Activated CD4-positive, alpha-beta memory T cell treated with anti-CD3 and anti-CD28 coated beads, Interleukin-2, amount 10 ng/mL, durations not matched to agents 7 days and 5 days (primary cell): Measurements from ENCODE around the gene SLC37A4. TPM values are rescaled to one million over a fixed set of nuclear protein-coding genes. Genes with fewer than 3 reads are reported as not detected.
"Not testable (repeated sequence)": the region's sequence is repeated elsewhere in the genome, so short reads cannot be mapped to it uniquely, and the experiment has no call there.

ENCODE experiments used
- CTCF ChIA-PET: fragments of 350-600 bp; sonication (Branson Sonifier 250); formaldehyde crosslinking; loops from one replicate; lab custom pipeline; 2021; ENCODE audit warnings: antibody characterized with exemption, inconsistent platforms; lab: Charles Lee
- POLR2A ChIA-PET: fragments of 350-600 bp; sonication (Branson Sonifier 250); formaldehyde crosslinking; loops from one replicate; lab custom pipeline; 2021; ENCODE audit warnings: antibody characterized with exemption; lab: Charles Lee
- DNase-seq: peaks from one replicate; pipeline ENCODE4 v3.0.0-alpha.2; 2020
- H3K27ac Mint-ChIP-seq: one replicate; pipeline ENCODE4 v1.8.0; 2021; ENCODE audit warnings: mild to moderate bottlenecking, mixed read lengths
- H3K27me3 Mint-ChIP-seq: one replicate; pipeline ENCODE4 v1.8.0; 2021; ENCODE audit warnings: mixed read lengths
- H3K36me3 Mint-ChIP-seq: one replicate; pipeline ENCODE4 v1.8.0; 2021; ENCODE audit warnings: low read depth, mixed read lengths
- H3K4me1 Mint-ChIP-seq: one replicate; pipeline ENCODE4 v1.8.0; 2021; ENCODE audit warnings: mixed read lengths
- H3K4me3 Mint-ChIP-seq: one replicate; pipeline ENCODE4 v1.8.0; 2021; ENCODE audit warnings: mild to moderate bottlenecking, mixed read lengths
- H3K9me3 Mint-ChIP-seq: one replicate; pipeline ENCODE4 v1.8.0; 2021; ENCODE audit warnings: mixed read lengths
- total RNA-seq, 2 experiments: library from RNA; stranded (reverse); gene quantifications; one replicate each; pipeline ENCODE4 v1.2.3, GENCODE V29; 2021

Gene SLC37A4
- total RNA-seq, 2 experiments from 2014 or later = 31.6 to 33.9 TPM

DNA sequence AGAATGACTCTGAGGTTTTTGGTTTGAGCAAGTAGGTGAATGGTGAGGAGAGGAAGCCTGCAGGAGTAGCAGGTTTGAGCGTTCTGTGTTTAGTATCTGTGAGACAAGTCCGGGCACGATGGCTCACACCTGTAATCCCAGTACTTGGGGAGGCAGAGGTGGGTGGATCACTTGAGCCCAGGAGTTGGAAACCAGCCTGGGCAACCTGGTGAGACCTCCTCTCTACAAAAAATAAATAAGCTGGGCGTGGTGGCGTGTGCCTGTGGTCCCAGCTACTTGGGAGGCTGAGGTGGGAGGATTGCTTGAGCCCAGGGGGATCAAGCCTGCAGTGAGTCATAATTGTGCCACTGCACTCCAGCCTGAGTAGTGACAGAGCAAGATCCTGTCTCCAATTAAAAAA, 42.4 kb downstream of the SLC37A4 start:
- ChIA-PET CTCF (interaction anchor here (0.7 to 1.9 kb wide), 2 partner anchors 10 to 45 kb away, joined by 3 to 6 read pairs; partner anchors contain the start of gene CENATAC), POLR2A (interaction anchor here (1.4 kb wide), 1 partner anchor 9 kb away, joined by 5 read pairs; the partner anchor contains the start of gene CENATAC)

DNA sequence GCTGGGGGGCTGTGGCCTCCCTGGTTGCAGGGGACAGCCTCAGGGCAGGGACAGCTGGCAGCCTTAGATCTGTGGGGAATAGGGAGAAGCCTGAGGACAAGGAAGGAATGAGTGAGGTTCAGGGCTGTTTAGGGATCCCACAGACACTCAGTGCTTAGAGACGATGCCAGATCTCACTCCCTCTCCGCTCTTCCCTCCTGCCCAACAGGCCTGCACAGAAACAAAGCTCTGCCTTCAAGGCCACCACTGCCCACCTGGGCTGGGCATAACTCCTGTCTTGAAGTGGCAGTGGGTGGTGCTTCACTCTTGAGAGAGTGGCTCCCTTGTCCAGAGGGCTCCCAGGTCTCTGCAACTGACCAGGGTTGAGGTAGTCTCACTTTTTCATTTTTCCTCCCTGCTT, 45.9 kb downstream of the SLC37A4 start:
- H3K36me3 Mint-ChIP-seq = no peaks in the 10 kb centered on the region
- no peaks in the 10 kb centered on the region for H3K9me3 Mint-ChIP-seq
- H3K27ac Mint-ChIP-seq = no peak overlapping the region
- CTCF ChIA-PET = interaction anchor here (0.6 to 1.4 kb wide), 3 partner anchors 27 to 466 kb away, joined by 3 to 5 read pairs (median 4); partner anchors contain the start of gene CBL
- POLR2A ChIA-PET = interaction anchor here (1.1 kb wide), 1 partner anchor 13 kb away, joined by 4 read pairs; the partner anchor contains the start of gene CENATAC
- no peak for DNase-seq
- H3K27me3 Mint-ChIP-seq = no peaks in the 10 kb centered on the region
- H3K4me3 Mint-ChIP-seq = no peak overlapping the region
- H3K4me1 Mint-ChIP-seq = no peaks in the 10 kb centered on the region

More for the DNA sequence above, 42.4 kb downstream of the SLC37A4 start:
- Mint-ChIP-seq H3K4me1 (no peaks in the 10 kb centered on the region), H3K4me3 (no peak overlapping the region), H3K9me3 (no peaks in the 10 kb centered on the region), H3K36me3 (peaks cover 3% of the 10 kb centered on the region), H3K27ac (no peak overlapping the region), H3K27me3 (no peaks in the 10 kb centered on the region)
- DNase-seq = no peak

DNA sequence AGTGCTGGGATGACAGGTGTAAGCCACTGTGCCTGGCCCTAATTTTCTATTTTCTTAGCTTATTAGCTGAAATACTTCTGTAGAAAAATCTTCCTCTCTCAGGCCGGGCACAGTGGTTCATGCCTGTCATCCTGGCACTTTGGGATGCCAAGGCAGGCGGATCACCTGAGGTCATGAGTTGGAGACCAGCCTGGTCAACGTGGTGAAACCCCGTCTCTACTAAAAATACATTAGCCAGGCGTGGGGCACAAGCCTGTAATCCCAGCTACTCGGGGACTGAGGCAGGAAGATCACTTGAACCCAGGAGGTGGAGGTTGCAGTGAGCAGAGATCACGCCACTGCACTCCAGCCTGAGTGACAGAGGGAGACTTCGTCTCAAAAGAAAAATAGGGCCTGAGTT, 46.3 kb downstream of the SLC37A4 start:
- not testable (repeated sequence) for H3K36me3 Mint-ChIP-seq, H3K27ac Mint-ChIP-seq, H3K4me1 Mint-ChIP-seq, DNase-seq, H3K27me3 Mint-ChIP-seq, H3K9me3 Mint-ChIP-seq, H3K4me3 Mint-ChIP-seq
- ChIA-PET POLR2A (interaction anchor here (1.1 kb wide), 1 partner anchor 13 kb away, joined by 4 read pairs; the partner anchor contains the start of gene CENATAC), CTCF (interaction anchor here (0.6 kb wide), 1 partner anchor 222 kb away, joined by 3 read pairs; the partner anchor contains the start of gene CBL)

DNA sequence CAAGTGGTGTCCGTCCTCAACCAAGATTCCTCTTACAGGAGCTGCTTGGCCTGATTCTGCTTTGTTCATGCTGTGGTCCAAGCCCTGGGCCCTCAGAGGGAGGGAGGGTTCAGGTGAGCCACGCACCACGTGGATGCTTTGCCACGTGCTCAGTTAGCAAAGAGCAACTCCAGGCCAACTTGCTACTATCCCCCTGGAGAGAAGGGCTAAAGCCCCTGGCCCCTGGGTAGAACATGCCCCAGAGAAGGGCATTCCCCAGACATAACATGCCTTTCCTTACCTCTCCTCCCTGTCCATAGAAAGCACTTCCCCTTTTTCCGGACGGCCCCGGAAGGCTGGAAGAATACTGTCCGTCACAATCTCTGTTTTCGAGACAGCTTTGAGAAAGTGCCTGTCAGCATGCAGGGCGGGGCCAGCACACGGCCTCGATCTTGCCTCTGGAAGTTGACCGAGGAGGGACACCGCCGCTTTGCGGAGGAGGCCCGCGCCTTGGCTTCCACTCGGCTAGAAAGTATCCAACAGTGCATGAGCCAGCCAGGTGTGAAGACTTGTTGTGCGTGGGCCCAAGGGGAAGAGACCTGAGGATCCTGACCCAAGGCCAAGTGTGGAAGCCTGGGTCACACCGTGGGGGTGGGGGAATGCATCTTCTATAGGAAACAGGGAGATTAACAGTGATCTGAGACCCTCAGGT, 50.3 kb downstream of the SLC37A4 start:
- POLR2A ChIA-PET = no interaction called here
- H3K27ac Mint-ChIP-seq = no peak overlapping the region
- H3K4me1 Mint-ChIP-seq = no peaks in the 10 kb centered on the region
- H3K36me3 Mint-ChIP-seq = no peaks in the 10 kb centered on the region
- CTCF ChIA-PET = no interaction called here
- DNase-seq = no peak
- H3K27me3 Mint-ChIP-seq = peaks cover 5% of the 10 kb centered on the region
- no peak overlapping the region for H3K4me3 Mint-ChIP-seq
- H3K9me3 Mint-ChIP-seq = no peaks in the 10 kb centered on the region

DNA sequence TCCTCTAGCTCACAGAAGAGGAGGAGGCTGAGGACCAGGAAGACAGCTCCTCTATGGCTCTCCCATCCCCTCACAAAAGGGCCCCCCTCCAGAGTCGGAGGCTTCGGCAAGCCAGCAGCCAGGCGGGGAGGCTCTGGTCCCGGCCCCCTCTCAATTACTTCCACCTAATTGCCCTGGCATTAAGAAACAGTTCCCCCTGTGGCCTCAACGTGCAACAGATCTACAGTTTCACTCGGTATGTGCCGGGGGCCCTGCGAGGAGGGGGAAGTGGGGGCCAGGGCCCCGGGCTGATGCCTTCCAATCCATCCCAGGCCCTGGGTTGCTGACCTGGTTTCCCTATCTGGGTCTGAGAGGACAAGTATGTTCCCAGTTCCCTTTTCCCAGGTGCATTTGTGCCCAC, 51.2 kb downstream of the SLC37A4 start:
- Mint-ChIP-seq H3K4me1 (no peaks in the 10 kb centered on the region), H3K4me3 (no peak overlapping the region), H3K9me3 (no peaks in the 10 kb centered on the region), H3K27me3 (peaks cover 11% of the 10 kb centered on the region), H3K36me3 (no peaks in the 10 kb centered on the region), H3K27ac (no peak overlapping the region)
- DNase-seq = no peak
- ChIA-PET CTCF (no interaction called here), POLR2A (no interaction called here)

DNA sequence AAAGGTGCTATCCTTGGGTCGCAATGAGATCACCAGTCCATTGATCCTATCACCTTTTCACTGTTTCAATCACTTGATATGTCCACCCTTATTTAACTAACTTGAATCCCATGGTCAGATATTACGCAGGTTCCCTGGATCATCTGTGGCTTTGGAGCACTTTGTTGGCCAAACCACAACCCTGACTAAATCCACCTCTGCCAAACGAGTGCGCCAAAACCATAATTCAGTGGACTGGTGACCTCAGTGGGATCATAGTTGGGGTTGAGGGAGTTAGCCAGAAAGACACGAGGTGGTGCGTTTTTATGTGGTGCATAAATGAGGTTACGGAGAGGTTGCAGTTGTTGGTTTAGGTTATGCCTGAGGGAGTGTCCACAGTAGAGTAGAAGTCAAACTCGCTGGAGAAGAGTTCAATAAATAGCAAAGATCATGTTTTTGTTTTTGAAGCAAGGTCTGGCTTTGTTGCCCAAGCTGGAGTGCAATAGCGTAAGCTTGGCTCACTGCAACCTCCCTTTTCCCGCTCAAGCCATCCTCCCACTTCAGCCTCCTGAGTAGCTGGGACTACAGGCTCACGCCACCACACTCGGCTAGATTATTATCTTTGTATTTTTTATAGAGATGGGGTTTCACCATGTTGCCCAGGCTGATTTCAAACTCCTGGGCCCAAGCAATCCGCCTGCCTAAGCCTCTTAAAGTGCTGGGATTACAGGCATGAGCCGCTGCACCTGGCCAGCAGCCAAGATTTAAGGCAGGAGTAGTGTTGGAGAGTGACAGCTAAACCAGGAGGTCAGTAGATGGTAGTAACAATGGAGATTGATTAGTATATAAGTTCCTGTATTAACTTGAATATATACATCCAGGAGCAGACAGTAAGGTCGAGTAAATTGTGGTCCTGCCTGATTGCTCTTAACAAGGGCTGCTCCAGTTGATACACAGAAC, 54.6 kb downstream of the SLC37A4 start:
- Mint-ChIP-seq H3K36me3 (no peaks in the 10 kb centered on the region), H3K27me3 (peaks cover 16% of the 10 kb centered on the region), H3K4me3 (no peak overlapping the region), H3K27ac (no peak overlapping the region), H3K9me3 (no peaks in the 10 kb centered on the region), H3K4me1 (no peaks in the 10 kb centered on the region)
- no peak for DNase-seq
- ChIA-PET CTCF (no interaction called here), POLR2A (no interaction called here)

Other genes starting within 250 kb of the SLC37A4 start
- gene DDX6, start 239.7 kb downstream of the SLC37A4 start, total RNA-seq = 100 to 1,000 TPM; 154 to 155 TPM
- under 1 TPM; 0.83 to 0.86 TPM for gene CXCR5, start 147.0 kb downstream of the SLC37A4 start, total RNA-seq
- 10 to 100 TPM; 56.8 to 62.5 TPM for gene BCL9L, start 105.0 kb downstream of the SLC37A4 start, total RNA-seq
- not detected for gene UPK2, start 74.6 kb downstream of the SLC37A4 start, total RNA-seq
- gene FOXR1, start 59.1 kb downstream of the SLC37A4 start, total RNA-seq = not detected
- 10 to 100 TPM; 34.6 to 35.0 TPM for gene CENATAC, start 32.7 kb downstream of the SLC37A4 start, total RNA-seq
- gene RPS25, start 12.5 kb downstream of the SLC37A4 start, total RNA-seq = 1,000 to 10,000 TPM; 1,257 to 1,287 TPM
- 10 to 100 TPM; 67.0 to 71.1 TPM for gene TRAPPC4, start 12.1 kb downstream of the SLC37A4 start, total RNA-seq
- gene HYOU1, start 26.3 kb upstream of the SLC37A4 start, total RNA-seq = 100 to 1,000 TPM; 123 to 125 TPM
- gene VPS11, start 36.9 kb upstream of the SLC37A4 start, total RNA-seq = 10 to 100 TPM; 30.6 to 36.1 TPM
- 10 to 100 TPM; 17.3 to 18.8 TPM for gene HMBS, start 54.0 kb upstream of the SLC37A4 start, total RNA-seq
- gene DPAGT1, start 71.0 kb upstream of the SLC37A4 start, total RNA-seq = 10 to 100 TPM; 57.3 to 58.4 TPM
- 10 to 100 TPM; 28.5 to 29.2 TPM for gene C2CD2L, start 76.5 kb upstream of the SLC37A4 start, total RNA-seq
- gene HINFP, start 90.7 kb upstream of the SLC37A4 start, total RNA-seq = 10 to 100 TPM; 36.6 to 36.7 TPM
- gene ABCG4, start 118.2 kb upstream of the SLC37A4 start, total RNA-seq = not detected
- gene NLRX1, start 137.8 kb upstream of the SLC37A4 start, total RNA-seq = 10 to 100 TPM; 19.2 to 21.9 TPM
- gene NHERF4, start 154.6 kb upstream of the SLC37A4 start, total RNA-seq = under 1 TPM; 0.33 to 0.35 TPM
- gene CBL, start 175.5 kb upstream of the SLC37A4 start, total RNA-seq = 10 to 100 TPM; 45.0 to 47.0 TPM